ENCODE measurements around the gene DTWD2. TPM values are rescaled to one million over a fixed set of nuclear protein-coding genes. Genes with fewer than 3 reads are reported as not detected.

The DTWD2 gene
- total and polyA plus RNA-seq, 2 of the 4 experiments (the other 2 are of a cell fraction) = 1.2 to 1.8 TPM

DNA sequence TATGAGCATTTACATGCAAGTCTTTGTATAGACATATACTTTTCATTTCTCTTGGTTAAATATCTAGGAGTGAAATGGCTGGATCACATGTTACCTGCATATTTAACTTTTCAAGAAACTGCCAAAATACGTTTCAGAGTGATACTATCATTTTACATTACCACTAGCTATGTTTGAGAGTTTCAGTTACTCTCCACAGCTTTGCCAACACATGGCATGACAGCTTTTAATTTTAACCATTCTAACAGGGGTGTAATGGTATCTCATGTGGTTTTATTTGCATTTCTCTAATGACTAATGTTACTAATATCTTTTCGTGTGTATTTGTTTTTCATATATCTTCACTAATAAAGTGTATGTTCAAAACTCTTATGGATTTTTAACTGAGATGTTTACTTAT, 99.8 kb downstream of the DTWD2 start:
- Histone ChIP-seq H3K4me1 (ENCODE audit: control insufficient read depth, insufficient read depth, low read length) (no peaks in the 10 kb centered on the region), H2BK120ac (ENCODE audit: low read depth, low read length) (no peak overlapping the region), H4K20me1 (ENCODE audit: insufficient read depth, low read length) (no peaks in the 10 kb centered on the region), H3K9me3 (ENCODE audit: control insufficient read depth, insufficient read depth, low read length) (no peaks in the 10 kb centered on the region), H3K4ac (ENCODE audit: low read depth, low read length) (no peak overlapping the region), H3K9ac (ENCODE audit: low read depth, low read length) (no peak overlapping the region), H3K14ac (replicated peaks; ENCODE audit: low read depth, low read length) (no peak overlapping the region), H2BK20ac (ENCODE audit: low read depth, low read length) (no peak overlapping the region), H2BK15ac (ENCODE audit: low read depth, low read length) (no peak overlapping the region), H3K18ac (ENCODE audit: low read depth, low read length) (no peak overlapping the region), H3K9me1 (ENCODE audit: insufficient read depth, low read length) (no peaks in the 10 kb centered on the region), H2AK9ac (replicated peaks; ENCODE audit: low read depth, low read length, poor library complexity) (no peak overlapping the region), H3K56ac (ENCODE audit: extremely low read depth, insufficient read depth, low read length) (no peak overlapping the region), H4K91ac (ENCODE audit: insufficient read depth, low read depth, low read length) (no peak overlapping the region), H3K27me3 (ENCODE audit: control insufficient read depth, insufficient read depth, low read length) (no peaks in the 10 kb centered on the region), H3K23ac (ENCODE audit: low read depth, low read length) (no peak overlapping the region), H3K4me2 (ENCODE audit: low read depth, low read length) (no peak overlapping the region), H4K8ac (ENCODE audit: low read depth in 2 of 2, low read length in 2 of 2) (no peak overlapping the region), H2AFZ (replicated peaks; ENCODE audit: low read length, poor library complexity) (no peak overlapping the region), H4K5ac (ENCODE audit: low read depth, low read length) (no peak overlapping the region), H3K4me3 (ENCODE audit: insufficient read depth, low read depth, low read length) (no peak overlapping the region), H3K79me1 (ENCODE audit: low read depth in 1 of 2, low read length in 2 of 2) (no peaks in the 10 kb centered on the region), H3K36me3 (ENCODE audit: control insufficient read depth, insufficient read depth, low read length) (no peaks in the 10 kb centered on the region), H2AK5ac (ENCODE audit: low read depth, low read length) (no peak overlapping the region), H3K27ac (ENCODE audit: insufficient read depth, low read length) (no peak overlapping the region), H2BK5ac (ENCODE audit: low read depth, low read length, poor library complexity, severe bottlenecking) (no peak overlapping the region)
- no TSS peak for BruUV-seq (replicated peaks)
- TF ChIP-seq NFE2L2 (IDR thresholded peaks at IDR 0.05; ENCODE audit: low read depth, low read length) (no peak), RCOR1 (IDR thresholded peaks at IDR 0.05; ENCODE audit: insufficient replicate concordance, low read length) (no peak), CHD1 (IDR thresholded peaks at IDR 0.05; ENCODE audit: low read depth, low read length) (no peak), RFX5 (IDR thresholded peaks at IDR 0.05; ENCODE audit: low read depth, low read length) (no peak), SMC3 (IDR thresholded peaks at IDR 0.05; ENCODE audit: low read depth, low read length) (no peak), MAZ (IDR thresholded peaks at IDR 0.05; ENCODE audit: borderline replicate concordance, low read depth, low read length) (no peak), MXI1 (IDR thresholded peaks at IDR 0.05; ENCODE audit: borderline replicate concordance, low read depth, low read length) (no peak), POLR2A (IDR thresholded peaks at IDR 0.05; ENCODE audit: low read depth, low read length) (no peak), FOS (IDR thresholded peaks at IDR 0.05; ENCODE audit: low read depth, low read length) (no peak), ELK1 (IDR thresholded peaks at IDR 0.05; ENCODE audit: borderline replicate concordance, low read depth, low read length) (no peak), CEBPB (IDR thresholded peaks at IDR 0.05; ENCODE audit: low read depth, low read length) (no peak), MAFK (IDR thresholded peaks at IDR 0.05; ENCODE audit: low read depth, low read length) (no peak), BHLHE40 (IDR thresholded peaks at IDR 0.05; ENCODE audit: low read depth, low read length) (no peak), RAD21 (IDR thresholded peaks at IDR 0.05; ENCODE audit: low read length) (no peak)
- TF ChIP-seq, protein P1, sequence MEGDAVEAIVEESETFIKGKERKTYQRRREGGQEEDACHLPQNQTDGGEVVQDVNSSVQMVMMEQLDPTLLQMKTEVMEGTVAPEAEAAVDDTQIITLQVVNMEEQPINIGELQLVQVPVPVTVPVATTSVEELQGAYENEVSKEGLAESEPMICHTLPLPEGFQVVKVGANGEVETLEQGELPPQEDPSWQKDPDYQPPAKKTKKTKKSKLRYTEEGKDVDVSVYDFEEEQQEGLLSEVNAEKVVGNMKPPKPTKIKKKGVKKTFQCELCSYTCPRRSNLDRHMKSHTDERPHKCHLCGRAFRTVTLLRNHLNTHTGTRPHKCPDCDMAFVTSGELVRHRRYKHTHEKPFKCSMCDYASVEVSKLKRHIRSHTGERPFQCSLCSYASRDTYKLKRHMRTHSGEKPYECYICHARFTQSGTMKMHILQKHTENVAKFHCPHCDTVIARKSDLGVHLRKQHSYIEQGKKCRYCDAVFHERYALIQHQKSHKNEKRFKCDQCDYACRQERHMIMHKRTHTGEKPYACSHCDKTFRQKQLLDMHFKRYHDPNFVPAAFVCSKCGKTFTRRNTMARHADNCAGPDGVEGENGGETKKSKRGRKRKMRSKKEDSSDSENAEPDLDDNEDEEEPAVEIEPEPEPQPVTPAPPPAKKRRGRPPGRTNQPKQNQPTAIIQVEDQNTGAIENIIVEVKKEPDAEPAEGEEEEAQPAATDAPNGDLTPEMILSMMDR (conservative IDR thresholded peaks at IDR 0.05; ENCODE audit: low read depth, low read length) = no peak
- TF ChIP-seq, protein P2, sequence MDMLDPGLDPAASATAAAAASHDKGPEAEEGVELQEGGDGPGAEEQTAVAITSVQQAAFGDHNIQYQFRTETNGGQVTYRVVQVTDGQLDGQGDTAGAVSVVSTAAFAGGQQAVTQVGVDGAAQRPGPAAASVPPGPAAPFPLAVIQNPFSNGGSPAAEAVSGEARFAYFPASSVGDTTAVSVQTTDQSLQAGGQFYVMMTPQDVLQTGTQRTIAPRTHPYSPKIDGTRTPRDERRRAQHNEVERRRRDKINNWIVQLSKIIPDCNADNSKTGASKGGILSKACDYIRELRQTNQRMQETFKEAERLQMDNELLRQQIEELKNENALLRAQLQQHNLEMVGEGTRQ (IDR thresholded peaks at IDR 0.05; ENCODE audit: low read depth, low read length) = no peak
- intact Hi-C loops (cut with micrococcal nuclease) = no loop called here
- CTCF ChIA-PET = no interaction called here
- ATAC-seq (ENCODE audit: low read depth) (no peak), DNase-seq (no peak)
- POLR2A ChIA-PET (ENCODE audit: unreplicated experiment) = no interaction called here
- no CpG with 5 or more reads among the region's 2 CpGs for WGBS, 2 experiments (ENCODE audit: extremely low coverage in 2 of 2, insufficient read length in 1 of 2)
- in situ Hi-C loops (cut with MboI; ENCODE audit: low sequenced_read_pairs) = no loop called here
- dilution Hi-C loops (cut with HindIII; ENCODE audit: low sequenced_read_pairs, unreplicated experiment) = no loop called here
